Measurements from ENCODE around the gene TRMT61B.

The TRMT61B gene

DNA sequence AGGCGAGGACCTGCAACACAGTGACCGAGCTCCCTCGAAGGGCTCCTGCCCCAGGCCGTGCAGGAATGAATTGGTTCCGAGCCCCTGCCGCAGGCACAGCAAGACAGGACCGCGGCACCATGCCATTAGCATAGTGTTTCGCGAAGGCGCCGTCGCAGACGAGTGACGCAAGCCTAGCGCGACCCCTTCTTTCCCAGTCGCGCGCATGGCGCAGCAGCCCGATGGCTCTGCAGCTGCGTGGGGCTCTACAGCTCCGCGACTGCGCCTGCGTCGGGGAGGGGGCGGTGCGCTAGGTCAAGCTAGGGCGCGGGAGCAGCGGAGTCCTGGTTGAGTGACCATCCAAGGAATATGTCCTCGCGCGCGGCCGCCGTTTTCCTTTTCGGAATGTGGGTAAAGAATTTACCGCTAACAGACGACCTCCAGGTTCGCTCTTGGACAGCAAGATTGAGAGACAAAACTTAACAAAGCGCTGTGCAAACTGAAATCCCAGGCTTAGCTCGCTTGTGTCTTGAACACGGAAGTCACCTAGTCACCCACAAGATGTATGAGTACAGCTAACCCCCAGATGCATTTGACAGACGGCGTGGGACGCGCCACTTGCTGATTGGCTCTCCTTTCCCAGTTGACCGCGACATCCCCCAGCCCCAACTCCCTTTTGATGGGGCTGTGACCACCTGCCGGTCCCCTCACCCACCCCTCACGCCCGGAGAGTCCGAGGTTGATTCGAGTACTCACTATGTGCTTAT, at the start of gene TRMT61B:
TRMT61B (minus strand) TSS at position 164 of the 746 bp plus-strand sequence; CDS start at position 132, 32 bp downstream.
- in situ Hi-C loops (cut with HindIII; ENCODE audit: low pct_unique_long_range_greater_than_20kb, low sequenced_read_pairs): no loop called here
- peak; percentile 67 to 94 for DNase-seq (ENCODE audit: low read depth in 1 of 2, low spot score in 1 of 2)
- no peak for TF ChIP-seq JUND (IDR thresholded peaks at IDR 0.05; ENCODE audit: low read depth)

DNA sequence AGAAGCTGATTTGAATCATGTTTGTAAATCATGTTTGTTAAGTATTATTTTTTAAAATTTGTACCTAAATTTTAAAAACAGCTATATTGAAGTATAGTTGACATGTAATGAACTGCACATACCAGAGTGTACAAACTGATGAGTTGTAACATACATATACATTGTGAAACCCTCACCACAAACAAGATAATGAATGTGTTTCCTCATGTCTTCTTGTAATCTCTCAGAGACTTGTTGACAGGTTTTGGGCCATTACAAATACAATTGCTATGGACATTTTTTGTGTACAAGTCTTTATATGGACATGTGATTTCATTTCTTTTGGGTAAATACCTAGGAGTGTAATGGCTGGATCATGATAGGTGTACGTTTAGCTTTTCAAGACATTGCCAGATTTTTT, 45.8 kb upstream of the TRMT61B start:
- in situ Hi-C loops (cut with HindIII; ENCODE audit: low pct_unique_long_range_greater_than_20kb, low sequenced_read_pairs): no loop called here
- no peak for DNase-seq (ENCODE audit: low read depth in 1 of 2, low spot score in 1 of 2)
- no peak for TF ChIP-seq JUND (IDR thresholded peaks at IDR 0.05; ENCODE audit: low read depth)

DNA sequence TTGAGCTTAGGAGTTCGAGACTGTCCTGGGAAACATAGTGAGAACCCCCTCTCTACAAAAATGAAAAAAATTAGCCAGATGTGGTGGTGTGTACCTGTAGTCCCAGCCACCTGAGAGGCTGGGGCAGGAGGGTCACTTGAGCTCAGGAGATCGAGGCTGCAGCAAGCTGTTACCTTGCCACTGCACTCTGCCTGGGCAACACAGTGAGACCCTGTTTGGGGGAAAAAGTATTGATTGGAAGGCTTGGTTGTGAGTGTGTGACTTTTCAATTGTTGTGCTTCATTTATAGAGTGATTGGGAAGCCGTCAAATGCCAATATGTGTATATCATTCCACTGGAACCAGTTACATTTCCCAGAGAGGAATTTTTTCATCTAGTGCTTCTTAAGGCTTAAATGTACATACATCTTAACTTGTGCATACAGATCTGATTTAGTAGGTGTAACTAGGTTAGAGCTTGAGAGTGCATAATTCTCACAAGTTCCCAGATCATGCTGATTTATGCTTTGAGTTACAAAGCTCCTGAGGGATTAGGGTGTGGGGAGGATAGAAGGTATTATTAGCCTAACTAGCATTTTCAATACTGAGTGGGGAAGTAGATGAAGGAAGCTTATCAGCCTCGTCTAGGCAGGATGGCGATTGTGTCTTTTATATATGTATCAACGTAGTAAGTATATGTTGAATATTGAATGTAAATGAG, 39.7 kb upstream of the TRMT61B start:
- in situ Hi-C loops (cut with HindIII; ENCODE audit: low pct_unique_long_range_greater_than_20kb, low sequenced_read_pairs): no loop called here
- DNase-seq (ENCODE audit: low read depth in 1 of 2, low spot score in 1 of 2): no peak

DNA sequence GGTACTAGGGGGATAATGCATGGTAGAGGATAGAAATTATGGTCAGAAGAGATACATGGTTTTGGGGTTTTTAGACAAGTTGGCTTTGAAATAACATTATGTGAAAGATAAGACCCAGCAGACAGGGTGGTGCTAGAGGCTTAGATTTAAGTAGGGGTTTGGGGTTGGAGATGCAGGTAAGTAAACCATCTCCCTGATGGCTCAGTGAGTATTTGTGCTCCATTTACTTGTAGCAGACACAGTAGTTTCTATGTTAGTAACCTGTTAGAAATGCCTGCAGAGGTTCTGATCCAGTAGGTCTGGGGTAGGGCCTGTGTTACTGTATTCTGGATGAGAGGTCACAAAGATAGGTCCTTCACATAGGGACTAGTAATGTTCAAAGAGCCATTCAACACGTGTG, 38.1 kb upstream of the TRMT61B start:
- no peak for DNase-seq (ENCODE audit: low read depth in 1 of 2, low spot score in 1 of 2)
- TF ChIP-seq JUND (IDR thresholded peaks at IDR 0.05; ENCODE audit: low read depth): no peak
- in situ Hi-C loops (cut with HindIII; ENCODE audit: low pct_unique_long_range_greater_than_20kb, low sequenced_read_pairs): no loop called here

More for the DNA sequence above, 39.7 kb upstream of the TRMT61B start:
- no peak for TF ChIP-seq JUND (IDR thresholded peaks at IDR 0.05; ENCODE audit: low read depth)

DNA sequence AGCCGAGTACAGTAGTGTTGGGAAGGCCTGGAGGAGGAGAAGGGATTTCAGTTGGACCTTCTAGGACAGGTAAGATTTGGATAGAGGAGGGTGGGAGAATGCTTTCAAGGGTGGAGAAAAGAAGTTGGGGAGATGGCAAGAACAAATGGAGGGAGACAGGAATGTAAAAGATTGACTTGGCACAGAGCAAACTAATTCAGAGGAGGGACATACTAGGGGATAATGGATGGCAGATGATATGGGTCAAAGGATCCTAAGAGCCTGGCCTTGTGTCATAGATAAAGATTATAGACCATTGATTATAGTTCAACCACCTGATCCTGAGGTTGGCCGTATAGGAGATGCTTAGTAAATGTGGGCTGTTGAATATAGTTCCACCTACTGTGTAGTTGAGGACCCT, 36.7 kb upstream of the TRMT61B start:
- no peak for TF ChIP-seq JUND (IDR thresholded peaks at IDR 0.05; ENCODE audit: low read depth)
- in situ Hi-C loops (cut with HindIII; ENCODE audit: low pct_unique_long_range_greater_than_20kb, low sequenced_read_pairs): no loop called here
- DNase-seq (ENCODE audit: low read depth in 1 of 2, low spot score in 1 of 2): no peak

DNA sequence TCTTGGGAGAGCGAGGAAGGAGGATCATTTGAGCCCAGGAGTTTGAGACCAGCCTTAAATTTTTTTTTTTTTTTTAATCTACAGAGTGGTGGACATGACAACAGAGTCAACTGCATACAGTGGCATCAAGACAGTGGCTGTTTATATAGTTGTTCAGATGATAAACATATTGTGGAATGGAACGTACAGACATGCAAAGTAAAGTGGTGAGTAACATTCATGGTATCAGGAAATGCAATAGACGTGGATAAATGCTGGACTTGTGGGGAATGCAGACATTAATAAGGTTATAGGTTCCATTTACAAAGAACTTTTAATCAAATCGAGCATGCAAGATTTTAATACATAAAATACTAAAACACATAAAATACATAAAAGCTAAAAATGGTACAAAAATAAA, 36.3 kb upstream of the TRMT61B start:
- in situ Hi-C loops (cut with HindIII; ENCODE audit: low pct_unique_long_range_greater_than_20kb, low sequenced_read_pairs): no loop called here
- no peak for DNase-seq (ENCODE audit: low read depth in 1 of 2, low spot score in 1 of 2)
- TF ChIP-seq JUND (IDR thresholded peaks at IDR 0.05; ENCODE audit: low read depth): no peak

DNA sequence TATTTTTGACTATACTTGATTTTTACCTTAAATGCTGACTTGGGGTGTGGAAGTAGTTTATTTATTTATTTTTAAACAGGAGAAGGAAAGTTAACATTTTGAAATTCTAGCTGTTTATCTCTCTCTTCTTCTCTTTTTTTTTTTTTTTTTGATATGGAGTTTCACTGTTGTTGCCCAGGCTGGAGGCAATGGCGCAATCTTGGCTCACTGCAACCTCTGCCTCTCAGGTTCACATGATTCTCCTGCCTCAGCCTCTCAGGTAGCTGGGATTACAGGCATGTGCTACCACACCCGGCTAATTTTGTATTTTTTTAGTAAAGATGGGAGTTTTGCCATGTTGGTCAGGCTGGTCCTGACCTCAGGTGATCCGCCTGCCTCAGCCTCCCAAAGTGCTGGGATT, 35.4 kb upstream of the TRMT61B start:
- in situ Hi-C loops (cut with HindIII; ENCODE audit: low pct_unique_long_range_greater_than_20kb, low sequenced_read_pairs): no loop called here
- no peak for TF ChIP-seq JUND (IDR thresholded peaks at IDR 0.05; ENCODE audit: low read depth)
- no peak for DNase-seq (ENCODE audit: low read depth in 1 of 2, low spot score in 1 of 2)

DNA sequence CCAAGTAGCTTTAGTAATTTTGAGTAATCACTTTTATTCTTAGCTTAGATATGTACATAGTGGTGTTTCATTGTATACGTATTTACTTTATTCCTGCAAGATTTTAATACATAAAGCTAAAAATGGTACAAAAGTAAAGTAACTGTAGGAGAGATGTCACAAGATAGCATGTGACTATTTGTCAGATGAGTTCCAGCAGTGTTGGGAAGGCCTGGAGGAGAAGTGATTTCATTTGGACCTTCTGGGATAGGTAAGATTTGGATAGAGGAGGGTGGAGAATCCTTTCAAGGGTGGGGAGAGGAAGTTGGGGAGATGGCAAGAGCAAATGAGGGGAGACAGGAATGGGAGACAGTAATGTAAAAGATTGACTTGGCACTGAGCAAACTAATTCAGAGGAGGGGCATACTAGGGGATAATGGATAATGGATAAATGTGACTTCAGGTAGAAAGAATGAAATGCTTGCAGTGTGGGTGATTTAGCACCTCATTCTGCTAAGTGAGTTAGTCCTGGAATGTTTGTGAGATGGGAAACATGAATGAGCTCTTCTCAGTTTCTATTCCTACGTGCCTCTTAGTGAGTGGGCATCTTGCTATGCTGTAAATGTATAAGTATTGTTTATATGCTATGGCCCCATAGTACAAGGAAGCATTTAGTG, 34.8 kb upstream of the TRMT61B start:
- in situ Hi-C loops (cut with HindIII; ENCODE audit: low pct_unique_long_range_greater_than_20kb, low sequenced_read_pairs): no loop called here
- TF ChIP-seq JUND (IDR thresholded peaks at IDR 0.05; ENCODE audit: low read depth): no peak
- DNase-seq (ENCODE audit: low read depth in 1 of 2, low spot score in 1 of 2): no peak

DNA sequence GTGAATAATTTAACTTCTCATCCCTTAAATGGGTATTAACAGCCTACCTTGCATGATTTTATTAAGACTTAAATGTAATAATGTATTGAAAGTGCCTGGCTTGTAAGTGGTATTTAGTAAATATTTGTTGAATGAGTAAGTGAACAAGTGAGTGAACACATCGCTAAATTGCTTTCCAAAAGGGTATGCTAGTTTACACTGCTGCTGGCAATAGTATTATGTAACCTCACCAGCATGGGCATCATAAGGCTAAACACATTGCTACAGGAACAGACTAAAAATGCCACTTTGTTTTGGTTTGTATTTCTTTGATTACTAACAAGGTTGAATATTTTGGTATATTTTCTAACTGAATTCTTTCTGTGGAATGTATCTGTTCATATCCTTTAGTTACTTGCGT, 34.2 kb upstream of the TRMT61B start:
- TF ChIP-seq JUND (IDR thresholded peaks at IDR 0.05; ENCODE audit: low read depth): no peak
- DNase-seq (ENCODE audit: low read depth in 1 of 2, low spot score in 1 of 2): no peak
- in situ Hi-C loops (cut with HindIII; ENCODE audit: low pct_unique_long_range_greater_than_20kb, low sequenced_read_pairs): no loop called here

DNA sequence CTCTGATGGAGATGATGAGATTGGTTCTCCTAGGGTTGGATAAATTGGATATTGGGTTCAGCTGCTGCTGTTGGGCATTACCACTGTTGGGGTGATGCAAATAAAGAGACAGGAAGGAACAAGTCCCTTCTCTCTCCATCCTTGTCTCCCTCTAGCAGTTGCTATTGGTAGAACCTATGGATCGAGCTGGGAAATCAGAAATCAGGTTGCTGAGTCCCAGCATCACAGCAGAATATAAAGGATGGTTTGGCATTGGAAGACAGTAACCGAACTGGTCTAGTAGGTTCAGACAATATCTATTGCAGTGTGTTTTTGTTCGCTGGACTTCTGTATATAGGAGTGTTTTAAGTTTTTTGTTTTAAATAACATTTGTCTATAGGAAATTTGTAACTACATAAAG, 32.5 kb upstream of the TRMT61B start:
- no peak for DNase-seq (ENCODE audit: low read depth in 1 of 2, low spot score in 1 of 2)
- no peak for TF ChIP-seq JUND (IDR thresholded peaks at IDR 0.05; ENCODE audit: low read depth)
- in situ Hi-C loops (cut with HindIII; ENCODE audit: low pct_unique_long_range_greater_than_20kb, low sequenced_read_pairs): no loop called here

DNA sequence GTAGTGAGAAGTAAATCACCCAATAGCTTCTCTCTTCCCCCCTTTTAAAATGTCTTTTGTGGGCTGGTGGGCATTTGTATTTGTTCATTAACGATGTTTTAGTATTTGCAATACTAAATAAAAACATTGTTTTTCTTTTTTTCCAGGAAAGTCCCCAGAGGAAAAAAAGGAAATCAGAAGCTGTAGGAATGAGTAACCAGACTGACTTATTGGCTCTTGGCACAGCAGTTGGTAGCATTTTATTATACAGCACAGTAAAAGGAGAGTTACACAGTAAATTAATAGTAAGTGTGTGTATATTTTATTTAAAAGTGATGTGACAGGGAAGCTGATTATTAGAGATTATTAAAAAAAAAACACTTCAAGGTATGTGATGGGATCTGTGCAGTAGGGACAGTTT, 31.7 kb upstream of the TRMT61B start:
- no peak for DNase-seq (ENCODE audit: low read depth in 1 of 2, low spot score in 1 of 2)
- no peak for TF ChIP-seq JUND (IDR thresholded peaks at IDR 0.05; ENCODE audit: low read depth)
- in situ Hi-C loops (cut with HindIII; ENCODE audit: low pct_unique_long_range_greater_than_20kb, low sequenced_read_pairs): no loop called here

DNA sequence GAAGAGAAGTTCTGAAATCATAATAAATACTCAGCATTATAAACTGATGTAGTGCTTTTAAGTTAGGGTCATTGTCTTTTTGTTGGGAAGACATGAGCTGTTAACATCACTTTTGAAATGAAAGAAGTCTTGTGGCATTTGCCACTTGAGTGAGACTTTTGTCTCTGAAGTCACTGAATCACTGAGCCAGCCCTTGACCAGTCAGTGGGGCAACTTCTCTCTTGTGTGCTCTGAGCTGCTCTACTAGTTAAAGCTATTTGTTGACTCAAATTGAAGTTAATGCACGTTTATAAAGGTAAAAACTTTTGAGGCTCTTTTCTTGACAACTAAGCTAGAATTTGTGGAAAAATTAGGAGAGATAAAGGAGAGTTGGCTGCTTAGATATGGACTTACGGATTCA, 31.1 kb upstream of the TRMT61B start:
- in situ Hi-C loops (cut with HindIII; ENCODE audit: low pct_unique_long_range_greater_than_20kb, low sequenced_read_pairs): no loop called here
- TF ChIP-seq JUND (IDR thresholded peaks at IDR 0.05; ENCODE audit: low read depth): no peak
- no peak for DNase-seq (ENCODE audit: low read depth in 1 of 2, low spot score in 1 of 2)

DNA sequence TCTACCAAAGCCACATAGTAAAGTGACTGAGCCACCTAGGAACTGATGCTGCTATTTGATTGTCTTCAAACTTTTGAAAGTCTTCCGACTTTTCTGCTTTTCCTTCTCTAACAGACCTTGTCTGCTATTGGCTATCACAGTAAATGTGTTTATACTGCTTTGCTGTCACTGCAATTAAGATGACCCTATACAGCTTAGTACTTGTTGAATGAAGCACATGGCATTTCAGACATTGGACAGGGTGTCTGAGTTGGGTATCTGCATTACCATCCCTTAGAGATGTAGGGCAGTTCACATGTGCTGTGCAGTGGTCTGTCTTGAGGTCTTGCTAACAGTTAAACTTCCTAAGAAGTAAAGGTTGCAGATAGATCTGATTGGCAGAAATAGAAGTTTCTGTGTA, 27.9 kb upstream of the TRMT61B start:
- no peak for DNase-seq (ENCODE audit: low read depth in 1 of 2, low spot score in 1 of 2)
- in situ Hi-C loops (cut with HindIII; ENCODE audit: low pct_unique_long_range_greater_than_20kb, low sequenced_read_pairs): no loop called here
- no peak for TF ChIP-seq JUND (IDR thresholded peaks at IDR 0.05; ENCODE audit: low read depth)
